DND-41 (cell line): Measurements from ENCODE around the gene NEGR1.

Experiments used
- ATAC-seq: fragments of 200-7000 bp; cut with Tn5 transposase; 3 replicates; pipeline ENCODE4 v1.9.1; 2021; ENCODE audit warnings: low read depth; ENCODE audit not compliant: insufficient read depth
- DNase-seq: peaks from one replicate; pipeline ENCODE4 v3.0.0-alpha.2; 2020
- H2AFZ ChIP-seq: 2 replicates; pipeline ENCODE4 v1.6.0; 2012; ENCODE audit warnings: low read depth, low read length
- H3K27ac ChIP-seq: 2 replicates; pipeline ENCODE4 v1.5.1; 2012; ENCODE audit warnings: low read length, inconsistent platforms
- H3K27me3 ChIP-seq: fragments of 200-600 bp; sonication (generic); 2 replicates; pipeline ENCODE4 v1.6.0; 2012; ENCODE audit warnings: low read length, mild to moderate bottlenecking, inconsistent platforms; ENCODE audit not compliant: insufficient read depth, poor library complexity
- H3K36me3 ChIP-seq: 2 replicates; pipeline ENCODE4 v1.5.1; 2012; ENCODE audit warnings: low read length, inconsistent platforms; ENCODE audit not compliant: insufficient read depth
- H3K4me1 ChIP-seq: 2 replicates; pipeline ENCODE4 v1.5.1; 2012; ENCODE audit warnings: mild to moderate bottlenecking, low read length; ENCODE audit not compliant: insufficient read depth
- H3K4me2 ChIP-seq: 2 replicates; pipeline ENCODE4 v1.6.0; 2012; ENCODE audit warnings: mild to moderate bottlenecking, moderate library complexity, low read length, inconsistent platforms; ENCODE audit not compliant: insufficient read depth
- H3K4me3 ChIP-seq, 2 experiments: fragments of 200-600 bp in 1 of 2; shearing (Covaris generic) in 1 of 2; 2 replicates each; pipeline ENCODE4 v1.5.1; 2012 to 2016; ENCODE audit warnings: inconsistent platforms in 2 of 2, low read length in 2 of 2, mild to moderate bottlenecking in 2 of 2, low read depth in 1 of 2, moderate library complexity in 1 of 2
- H3K79me2 ChIP-seq: 2 replicates; pipeline ENCODE4 v1.6.0; 2012; ENCODE audit warnings: low read length, inconsistent platforms; ENCODE audit not compliant: insufficient read depth
- H3K9ac ChIP-seq: 2 replicates; pipeline ENCODE4 v1.6.0; 2012; ENCODE audit warnings: low read depth, mild to moderate bottlenecking, inconsistent platforms, low read length, moderate library complexity
- H3K9me3 ChIP-seq: 2 replicates; pipeline ENCODE4 v1.5.1; 2012; ENCODE audit warnings: low read length, moderate library complexity, mild to moderate bottlenecking, inconsistent platforms; ENCODE audit not compliant: insufficient read depth, severe bottlenecking
- H4K20me1 ChIP-seq: 2 replicates; pipeline ENCODE4 v1.6.0; 2012; ENCODE audit warnings: low read length; ENCODE audit not compliant: insufficient read depth
- EZH2 ChIP-seq: IDR thresholded peaks from 3 replicates; pipeline ENCODE4 v1.6.1; 2012; ENCODE audit warnings: borderline replicate concordance, low read depth, mild to moderate bottlenecking, moderate library complexity, low read length, inconsistent platforms; ENCODE audit not compliant: severe bottlenecking
- TF ChIP-seq, protein P1 (sequence below): IDR thresholded peaks from 2 replicates; pipeline ENCODE4 v1.5.1; 2012; ENCODE audit warnings: borderline replicate concordance, low read length, moderate library complexity, mild to moderate bottlenecking; ENCODE audit not compliant: poor library complexity, severe bottlenecking; ENCODE audit errors: extremely low read depth

NEGR1 gene

GRCh38 chr1:71542155-71542554, 740.2 kb downstream of the NEGR1 start:
- Histone ChIP-seq H3K9me3 (no peaks in the 10 kb centered on the region), H2AFZ (no peak overlapping the region), H3K4me1 (no peaks in the 10 kb centered on the region), H3K36me3 (no peaks in the 10 kb centered on the region), H4K20me1 (no peaks in the 10 kb centered on the region), H3K9ac (no peak overlapping the region), H3K27me3 (no peaks in the 10 kb centered on the region), H3K4me3 (no peak overlapping the region), H3K4me2 (no peak overlapping the region), H3K79me2 (no peaks in the 10 kb centered on the region), H3K27ac (no peak overlapping the region)
- DNase-seq (no peak), ATAC-seq (no peak)
- no peak for TF ChIP-seq EZH2
- TF ChIP-seq, protein P1, sequence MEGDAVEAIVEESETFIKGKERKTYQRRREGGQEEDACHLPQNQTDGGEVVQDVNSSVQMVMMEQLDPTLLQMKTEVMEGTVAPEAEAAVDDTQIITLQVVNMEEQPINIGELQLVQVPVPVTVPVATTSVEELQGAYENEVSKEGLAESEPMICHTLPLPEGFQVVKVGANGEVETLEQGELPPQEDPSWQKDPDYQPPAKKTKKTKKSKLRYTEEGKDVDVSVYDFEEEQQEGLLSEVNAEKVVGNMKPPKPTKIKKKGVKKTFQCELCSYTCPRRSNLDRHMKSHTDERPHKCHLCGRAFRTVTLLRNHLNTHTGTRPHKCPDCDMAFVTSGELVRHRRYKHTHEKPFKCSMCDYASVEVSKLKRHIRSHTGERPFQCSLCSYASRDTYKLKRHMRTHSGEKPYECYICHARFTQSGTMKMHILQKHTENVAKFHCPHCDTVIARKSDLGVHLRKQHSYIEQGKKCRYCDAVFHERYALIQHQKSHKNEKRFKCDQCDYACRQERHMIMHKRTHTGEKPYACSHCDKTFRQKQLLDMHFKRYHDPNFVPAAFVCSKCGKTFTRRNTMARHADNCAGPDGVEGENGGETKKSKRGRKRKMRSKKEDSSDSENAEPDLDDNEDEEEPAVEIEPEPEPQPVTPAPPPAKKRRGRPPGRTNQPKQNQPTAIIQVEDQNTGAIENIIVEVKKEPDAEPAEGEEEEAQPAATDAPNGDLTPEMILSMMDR = no peak

GRCh38 chr1:71533950-71534349, 748.4 kb downstream of the NEGR1 start:
- Histone ChIP-seq H3K27ac (no peak overlapping the region), H3K79me2 (no peaks in the 10 kb centered on the region), H3K4me1 (no peaks in the 10 kb centered on the region), H3K36me3 (no peaks in the 10 kb centered on the region), H2AFZ (no peak overlapping the region), H4K20me1 (no peaks in the 10 kb centered on the region), H3K9ac (no peak overlapping the region), H3K27me3 (no peaks in the 10 kb centered on the region), H3K4me2 (no peak overlapping the region), H3K4me3 (no peak overlapping the region), H3K9me3 (no peaks in the 10 kb centered on the region)
- TF ChIP-seq, protein P1 = no peak
- no peak for TF ChIP-seq EZH2
- no peak for ATAC-seq
- DNase-seq = no peak

DNA sequence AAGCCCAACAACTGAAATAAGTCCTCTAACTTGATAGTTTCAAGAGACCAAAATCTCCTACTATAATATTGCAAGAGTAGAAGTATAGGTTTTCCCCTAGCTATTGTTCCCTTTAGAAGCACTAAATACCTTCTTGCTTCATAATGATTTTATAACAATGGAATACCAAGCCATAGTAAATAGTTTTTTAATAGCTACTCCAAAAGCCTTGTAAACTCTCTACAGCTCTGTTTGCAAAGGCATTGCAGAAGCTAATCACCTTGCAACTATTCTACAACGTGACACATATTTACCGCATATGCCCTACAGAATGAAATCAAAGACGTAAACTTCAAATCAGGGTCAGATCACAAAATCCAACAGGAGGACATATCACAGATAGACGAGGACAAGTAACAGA, 750.0 kb downstream of the NEGR1 start:
- Histone ChIP-seq H3K4me1 (no peaks in the 10 kb centered on the region), H3K27me3 (no peaks in the 10 kb centered on the region), H3K4me2 (no peak overlapping the region), H3K4me3 (no peak overlapping the region), H2AFZ (no peak overlapping the region), H3K27ac (no peak overlapping the region), H3K79me2 (no peaks in the 10 kb centered on the region), H3K9me3 (no peaks in the 10 kb centered on the region), H3K36me3 (no peaks in the 10 kb centered on the region), H4K20me1 (no peaks in the 10 kb centered on the region), H3K9ac (no peak overlapping the region)
- DNase-seq = no peak
- no peak for TF ChIP-seq EZH2
- TF ChIP-seq, protein P1 = no peak
- no peak for ATAC-seq

- Histone ChIP-seq H3K27me3 (no peaks in the 10 kb centered on the region), H3K9ac (no peak overlapping the region), H3K4me3 (no peak overlapping the region), H4K20me1 (no peaks in the 10 kb centered on the region), H3K27ac (no peak overlapping the region), H3K79me2 (no peaks in the 10 kb centered on the region), H3K4me1 (no peaks in the 10 kb centered on the region), H2AFZ (no peak overlapping the region), H3K4me2 (no peak overlapping the region), H3K36me3 (no peaks in the 10 kb centered on the region), H3K9me3 (no peaks in the 10 kb centered on the region)
- ATAC-seq = no peak
- no peak for DNase-seq
- TF ChIP-seq EZH2 = no peak
- TF ChIP-seq, protein P1 = no peak
Observed at GRCh38 chr1:71526824-71527223, 755.5 kb downstream of the NEGR1 start.
